GM19193 (cell line): ENCODE data around the gene EGFR.

Source experiments
- POLR2A ChIP-seq: IDR thresholded peaks from 4 replicates; pipeline ENCODE4 v1.6.1; 2011; ENCODE audit not compliant: insufficient read depth, insufficient read length; ENCODE audit errors: extremely low read depth

The EGFR gene

GRCh38 chr7:55018361-55019190 lies at the start of gene EGFR:
Gene EGFR (plus strand): TSS chr7:55019017. CDS start chr7:55019278, 261 bp downstream.
- TF ChIP-seq POLR2A: no peak

- no peak for TF ChIP-seq POLR2A
Measured at GRCh38 chr7:54969208-54969967, 49.4 kb upstream of the EGFR start.

DNA sequence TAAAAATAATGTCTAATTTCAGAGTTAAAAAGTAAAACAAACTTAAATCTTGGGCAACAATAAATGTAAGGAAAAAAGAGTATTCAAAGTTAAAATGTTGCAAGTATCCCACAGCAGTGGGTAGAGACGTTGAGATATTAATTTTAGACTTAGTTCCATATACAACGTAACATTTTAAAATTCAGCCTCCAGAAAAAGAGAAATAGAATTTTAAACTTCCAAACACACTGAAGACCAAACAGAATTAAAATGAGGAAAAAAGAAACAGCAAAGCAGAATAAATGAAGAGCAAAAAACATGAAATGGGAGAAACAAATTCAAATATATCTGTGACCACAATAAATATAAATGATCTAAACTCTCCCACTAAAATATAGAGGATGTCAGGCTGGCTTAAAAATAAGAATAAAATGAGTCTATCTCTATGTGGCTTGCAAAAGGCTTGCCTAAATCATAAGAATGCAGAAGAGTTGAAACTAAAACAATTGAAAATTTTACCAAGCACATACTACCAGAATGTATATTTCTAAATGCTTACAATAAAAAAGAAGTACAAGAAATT lies 46.0 kb upstream of the EGFR start:
- TF ChIP-seq POLR2A: no peak

DNA sequence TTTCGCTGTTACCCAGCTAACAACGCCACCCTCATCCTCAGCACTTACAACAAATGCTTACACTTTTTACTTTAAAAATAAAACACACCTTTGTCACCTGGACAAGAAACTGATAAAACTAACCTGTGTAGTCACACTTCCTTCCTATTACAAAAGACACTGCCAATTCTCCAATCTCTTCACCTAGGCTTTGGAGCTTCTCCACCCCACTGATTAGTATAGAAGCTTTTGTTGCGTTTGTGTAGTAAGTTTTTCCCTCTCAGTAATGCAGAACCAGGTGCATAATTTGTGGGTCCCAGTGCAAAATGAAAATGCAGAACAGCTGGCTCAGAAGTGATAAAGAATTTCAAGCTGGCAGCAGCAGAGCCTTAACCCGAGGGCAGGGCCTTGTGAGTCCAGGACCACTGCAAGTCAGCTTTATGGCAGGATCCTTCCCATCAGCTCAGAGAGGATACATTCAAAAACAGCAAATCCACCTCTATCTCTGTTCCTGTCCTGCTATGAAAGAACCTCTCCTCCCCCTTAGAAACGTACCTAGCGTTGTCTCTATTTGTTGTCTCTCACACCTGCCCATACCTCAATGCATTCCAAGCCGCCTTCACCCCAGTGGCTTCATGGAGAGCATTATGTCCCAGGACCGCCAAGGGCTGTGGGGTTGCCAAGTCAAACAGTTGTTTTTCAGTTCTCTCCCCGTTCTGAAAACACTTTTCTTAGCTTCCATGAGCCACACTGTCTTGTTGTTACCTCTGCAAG lies 40.3 kb upstream of the EGFR start:
- no peak for TF ChIP-seq POLR2A

DNA sequence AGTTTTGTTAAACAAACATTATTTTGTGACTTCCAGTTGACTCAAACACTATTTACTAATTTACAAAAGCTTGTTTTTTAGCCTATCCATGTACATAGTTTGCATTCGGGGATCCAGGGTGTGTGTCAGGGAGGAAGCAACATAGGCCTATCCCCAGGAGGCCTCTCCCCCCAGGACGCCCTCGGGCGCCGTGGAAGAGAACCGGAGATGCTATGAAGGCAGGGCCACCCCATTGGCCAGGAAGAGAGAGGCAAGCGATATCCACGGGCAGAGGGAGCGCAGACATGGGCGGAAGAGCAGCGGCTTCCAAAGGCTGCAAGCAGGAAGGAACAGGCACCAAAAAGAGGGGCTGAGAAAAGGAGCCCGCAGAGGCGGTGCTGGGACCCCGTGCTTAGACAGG lies 38.3 kb upstream of the EGFR start:
- TF ChIP-seq POLR2A: no peak

GRCh38 chr7:54981913-54982312 lies 36.9 kb upstream of the EGFR start:
- no peak for TF ChIP-seq POLR2A

- no peak for TF ChIP-seq POLR2A
Measured at GRCh38 chr7:54985426-54986330, 33.1 kb upstream of the EGFR start.

DNA sequence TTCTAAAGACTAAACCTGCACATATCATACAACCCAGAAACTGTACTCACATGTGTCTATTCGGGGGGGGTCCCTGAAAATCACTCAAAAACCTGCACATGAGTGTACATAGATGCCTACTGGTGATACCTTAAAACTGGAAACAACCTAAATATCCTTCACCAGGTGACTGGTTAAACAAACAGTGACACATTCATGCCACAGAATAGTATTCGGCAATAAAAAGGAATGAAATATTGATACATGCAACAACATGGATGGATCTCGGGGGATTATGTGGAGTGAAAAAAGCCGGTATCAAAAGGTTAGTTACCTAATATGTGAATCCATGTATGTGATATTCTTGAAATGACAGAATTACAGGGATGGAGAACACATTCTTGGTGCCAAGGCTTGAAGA lies 32.1 kb upstream of the EGFR start:
- no peak for TF ChIP-seq POLR2A

GRCh38 chr7:54987772-54988171 lies 31.0 kb upstream of the EGFR start:
- TF ChIP-seq POLR2A: no peak

GRCh38 chr7:54988516-54988915 lies 30.3 kb upstream of the EGFR start:
- TF ChIP-seq POLR2A: no peak

DNA sequence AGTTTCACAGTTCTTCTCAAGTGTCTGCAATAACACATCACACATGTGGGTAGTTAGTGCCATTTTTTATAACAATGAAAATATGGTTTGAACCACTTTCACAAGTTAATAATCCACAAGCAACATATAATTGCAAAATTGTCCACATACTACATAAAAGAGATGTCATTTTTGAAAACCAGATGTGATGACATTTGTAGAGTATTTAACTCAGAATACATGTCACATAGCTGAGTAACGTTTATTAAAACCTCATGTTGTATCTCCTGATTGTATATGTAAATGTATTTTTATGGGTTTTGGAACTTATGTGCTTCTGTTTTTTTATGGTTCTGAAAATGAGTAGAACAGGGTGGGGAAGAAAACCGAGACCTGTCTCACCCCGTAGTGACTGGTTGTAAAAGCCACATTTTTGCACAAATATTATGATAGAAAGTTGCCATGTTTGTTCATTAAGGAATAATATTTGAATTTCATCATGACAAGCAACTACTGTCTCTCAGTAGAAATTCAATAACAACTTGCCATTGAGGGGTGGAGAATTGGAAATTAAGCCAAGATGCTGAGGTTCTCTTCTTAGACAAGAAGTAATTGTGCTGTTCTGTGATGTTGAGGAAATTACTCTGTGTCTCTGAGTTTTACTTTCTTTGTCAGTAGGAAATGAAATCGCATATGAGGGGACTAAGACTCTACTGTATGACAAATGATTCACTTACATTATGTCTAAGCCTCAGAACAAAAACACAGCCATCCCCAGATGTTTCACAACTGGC lies 29.2 kb upstream of the EGFR start:
- TF ChIP-seq POLR2A: no peak

DNA sequence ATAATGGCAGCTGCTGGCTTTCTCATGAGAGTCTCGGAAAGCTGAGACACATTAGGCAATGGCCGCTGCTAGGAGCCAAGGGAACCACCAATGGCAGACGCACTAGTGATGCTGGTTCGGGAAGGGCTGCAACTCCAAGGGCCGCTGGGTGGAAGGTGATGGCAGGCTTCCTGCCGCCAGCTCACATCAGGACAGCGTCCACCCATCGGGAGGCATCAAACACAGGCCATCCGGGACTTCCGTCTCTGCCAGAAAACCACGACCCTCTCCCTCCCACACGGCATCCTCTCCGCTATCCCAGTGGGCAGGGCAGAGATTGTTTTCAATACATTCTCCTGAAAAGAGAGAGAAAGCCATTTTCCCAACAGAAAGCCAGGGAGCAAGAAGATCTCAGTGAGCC lies 27.5 kb upstream of the EGFR start:
- no peak for TF ChIP-seq POLR2A

GRCh38 chr7:54992871-54993475 lies 25.8 kb upstream of the EGFR start:
- TF ChIP-seq POLR2A: no peak
